HG03378 (cell line): ENCODE results near the gene TBK1.
A peak's percentile ranks its signal among the peaks of the same experiment; 100 is the strongest.

Source experiments
- ATAC-seq: cut with Tn5 transposase; IDR thresholded peaks from one replicate; pipeline ENCODE4 v1.9.1; 2021; ENCODE audit warnings: mild to moderate bottlenecking, moderate library complexity; ENCODE audit not compliant: unreplicated experiment

TBK1 gene

DNA sequence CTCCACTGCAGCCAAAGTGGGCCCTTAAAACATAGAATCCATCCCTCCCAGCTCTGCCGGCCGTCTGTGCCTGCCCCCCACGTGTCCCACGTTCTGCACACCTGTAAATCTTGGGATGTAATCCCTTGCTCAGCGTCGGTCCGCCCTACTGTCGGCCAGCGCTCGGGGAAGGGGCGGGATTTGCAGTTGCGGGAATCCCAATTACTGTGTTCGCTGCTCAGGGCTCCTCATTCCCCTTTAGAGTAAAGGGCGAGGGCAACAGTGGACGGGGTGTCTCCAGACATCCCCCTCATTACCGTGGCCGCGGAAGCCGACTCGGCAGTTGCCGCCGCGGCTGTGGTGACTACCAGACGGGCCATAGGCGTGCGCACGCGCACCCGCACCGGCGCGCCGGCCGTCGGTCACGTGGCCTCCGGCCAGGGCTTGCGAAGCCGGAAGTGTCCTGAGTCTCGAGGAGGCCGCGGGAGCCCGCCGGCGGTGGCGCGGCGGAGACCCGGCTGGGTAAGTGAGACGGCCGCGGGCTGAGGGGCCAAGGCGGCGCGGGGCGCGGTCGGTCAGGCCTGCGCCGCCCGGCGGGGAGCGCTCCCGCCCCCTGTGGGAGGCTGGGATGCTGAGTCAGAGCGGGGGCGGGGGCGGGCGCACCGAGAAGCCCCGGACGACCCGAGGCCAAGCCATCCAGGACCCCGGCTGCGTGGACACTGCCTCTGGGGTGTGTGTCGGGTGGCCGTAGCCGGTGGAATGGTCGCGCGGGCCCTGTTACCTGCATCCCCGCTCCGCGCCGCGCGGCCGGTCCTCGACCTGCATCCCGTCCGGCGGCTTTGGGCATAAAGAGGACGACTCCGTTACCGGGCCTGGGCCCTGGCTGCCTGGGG lies at the start of gene TBK1:
TBK1 (plus strand) TSS at position 434 of the 872 bp plus-strand sequence. CDS start 3,751 bp downstream, outside the sequence.
- peak; percentile 66 for ATAC-seq

DNA sequence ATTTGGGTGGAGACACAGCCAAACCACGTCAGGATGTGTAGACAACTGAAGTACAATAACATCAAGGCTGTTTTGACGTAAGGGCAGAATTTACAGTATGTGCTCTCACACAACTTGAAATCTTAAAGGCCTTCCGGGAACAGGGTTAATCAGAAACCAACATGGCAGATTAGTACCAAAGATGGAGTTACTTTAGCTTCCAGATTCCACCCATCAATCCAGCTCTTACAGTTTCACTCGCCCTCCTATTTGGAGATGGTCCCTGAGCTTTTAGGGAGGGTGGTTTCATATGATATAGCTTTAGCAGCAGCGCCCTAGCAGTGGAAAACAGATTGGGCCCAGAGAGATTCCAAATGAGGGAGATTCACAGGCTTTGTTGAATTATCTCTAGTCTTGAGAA lies 49.7 kb upstream of the TBK1 start:
- ATAC-seq: no peak

DNA sequence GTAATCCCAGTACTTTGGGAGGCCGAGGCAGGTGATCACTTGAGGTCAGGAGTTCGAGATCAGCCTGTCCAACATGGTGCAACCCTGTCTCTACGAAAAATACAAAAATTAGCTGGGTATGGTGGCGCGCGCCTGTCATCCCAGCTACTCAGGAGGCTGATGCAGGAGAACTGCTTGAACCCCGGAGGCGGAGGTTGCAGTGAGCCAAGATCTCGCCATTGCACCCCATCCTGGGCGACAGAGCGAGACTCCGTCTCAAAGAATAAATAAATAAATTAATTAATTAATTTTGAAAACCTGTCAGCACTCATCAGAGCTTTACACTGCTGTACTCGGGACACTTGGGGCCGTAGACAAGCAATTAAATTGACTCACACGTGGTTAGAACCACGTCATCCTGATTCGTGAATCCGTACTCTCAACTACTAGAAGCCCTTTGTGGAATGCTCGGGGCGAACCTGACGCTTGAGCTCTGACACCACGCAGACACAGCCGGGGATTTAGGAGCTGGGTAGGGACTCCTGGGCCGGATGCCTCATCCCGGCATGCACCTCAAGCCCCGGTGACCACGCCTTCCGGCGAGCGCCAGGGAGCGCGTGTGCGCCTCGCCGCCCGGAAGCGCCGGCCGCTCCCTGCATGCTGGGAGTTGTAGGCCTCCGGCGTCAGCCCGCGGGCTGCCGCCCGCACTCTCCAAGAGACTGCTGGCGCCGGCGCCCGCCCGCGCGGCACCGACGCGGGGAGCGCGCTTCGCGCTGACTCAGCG lies 48.0 kb upstream of the TBK1 start, which contains the start of gene XPOT:
XPOT (plus strand) TSS at position 686 of the 763 bp plus-strand sequence. CDS start 5,644 bp downstream, outside the sequence.
- ATAC-seq: peak; percentile 94

DNA sequence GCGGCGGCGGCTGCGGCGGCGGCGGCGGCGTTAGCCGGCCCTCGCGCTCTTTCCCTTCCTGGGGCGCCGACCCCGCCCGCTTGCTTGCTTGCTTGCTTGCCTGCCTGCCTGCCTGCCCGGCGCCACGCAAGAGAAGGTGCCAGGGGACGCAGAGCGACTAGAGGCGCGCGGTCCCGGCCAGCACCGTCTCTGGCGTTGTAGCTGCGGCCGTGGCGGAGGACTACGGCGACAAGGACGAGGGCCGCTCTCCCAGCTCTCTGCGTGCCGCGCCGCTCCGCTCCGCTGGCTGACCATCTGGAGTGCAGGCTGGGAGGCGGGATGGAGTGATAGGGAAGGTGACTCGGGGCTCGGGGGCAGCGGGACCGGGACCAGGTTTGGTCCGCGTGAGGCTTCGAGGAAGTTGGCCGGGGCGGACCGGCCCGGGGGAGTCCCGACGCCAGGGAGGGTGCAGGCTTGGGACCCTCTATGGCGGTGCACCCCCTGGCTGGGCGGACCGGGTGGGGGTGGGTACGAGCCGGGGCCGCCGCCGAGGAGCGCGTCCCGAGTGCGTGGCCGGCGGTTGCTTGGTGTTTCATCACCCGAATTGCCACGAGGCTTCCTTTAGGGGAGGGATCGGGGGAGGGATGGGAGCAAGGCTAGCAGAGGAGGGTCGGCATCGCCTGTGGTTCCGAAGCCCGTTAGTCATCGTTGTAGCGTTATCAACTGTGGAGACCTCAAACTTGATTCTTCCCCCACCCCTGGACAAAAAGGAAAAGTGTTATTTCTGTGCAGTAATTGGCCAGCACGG lies 47.3 kb upstream of the TBK1 start:
- peak; percentile 29 for ATAC-seq

GRCh38 chr12:64407342-64408223 lies 44.3 kb upstream of the TBK1 start:
- no peak for ATAC-seq

DNA sequence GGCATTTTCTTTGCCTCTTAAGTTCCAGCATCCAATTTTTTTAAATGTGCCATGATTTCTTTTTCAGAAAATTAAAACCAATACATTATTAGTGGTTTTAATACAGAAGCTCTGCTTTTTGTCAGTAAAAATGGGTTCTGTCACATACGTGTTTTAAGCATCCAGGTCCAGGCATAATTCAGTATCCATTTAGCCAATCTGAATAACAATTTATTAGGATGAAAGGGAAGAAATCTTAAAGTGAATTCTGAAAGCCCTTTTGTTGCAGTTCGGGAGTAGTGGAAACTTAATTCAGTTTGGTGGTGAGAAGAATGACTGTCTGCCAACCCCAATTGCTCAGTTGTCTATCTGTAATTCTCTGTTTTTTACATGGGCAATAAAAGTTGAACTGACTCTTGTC lies 40.5 kb upstream of the TBK1 start:
- no peak for ATAC-seq

DNA sequence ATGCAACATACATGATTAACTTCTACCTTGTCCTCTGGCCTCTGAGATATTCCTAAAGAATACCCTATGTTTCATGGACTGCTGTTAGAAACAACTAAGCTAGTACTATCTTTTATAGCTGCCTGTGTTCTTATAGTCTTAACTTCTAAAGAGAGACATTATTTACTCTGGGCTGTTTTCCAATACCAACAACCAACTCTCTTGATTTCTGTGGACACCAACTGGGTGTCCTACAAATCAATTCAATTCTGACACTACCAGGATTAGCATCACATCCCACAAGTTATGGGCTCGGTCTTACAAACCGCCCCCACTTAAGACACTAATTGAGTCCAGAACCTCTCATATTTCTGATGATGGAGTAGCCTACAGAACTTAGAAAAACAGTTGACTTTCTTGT lies 39.5 kb upstream of the TBK1 start:
- ATAC-seq: no peak

DNA sequence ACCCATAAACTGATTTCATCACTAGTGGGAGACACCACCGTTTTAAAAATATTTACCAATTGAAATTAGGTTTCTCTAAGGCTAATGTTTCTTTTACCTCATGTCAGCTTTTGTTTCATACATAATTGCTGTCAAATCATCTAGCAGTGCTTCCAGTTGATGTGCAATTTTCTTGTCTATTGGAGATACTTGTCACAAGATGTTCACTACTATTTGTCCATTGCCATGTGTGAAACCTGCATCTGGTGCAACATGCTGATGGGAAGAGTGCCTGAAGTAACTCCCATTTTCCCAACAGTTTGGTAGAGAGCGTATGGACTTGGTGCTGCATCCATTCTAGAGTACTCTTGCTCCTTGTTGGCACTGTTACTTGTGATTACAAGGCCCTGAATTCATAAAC lies 38.0 kb upstream of the TBK1 start:
- ATAC-seq: no peak

DNA sequence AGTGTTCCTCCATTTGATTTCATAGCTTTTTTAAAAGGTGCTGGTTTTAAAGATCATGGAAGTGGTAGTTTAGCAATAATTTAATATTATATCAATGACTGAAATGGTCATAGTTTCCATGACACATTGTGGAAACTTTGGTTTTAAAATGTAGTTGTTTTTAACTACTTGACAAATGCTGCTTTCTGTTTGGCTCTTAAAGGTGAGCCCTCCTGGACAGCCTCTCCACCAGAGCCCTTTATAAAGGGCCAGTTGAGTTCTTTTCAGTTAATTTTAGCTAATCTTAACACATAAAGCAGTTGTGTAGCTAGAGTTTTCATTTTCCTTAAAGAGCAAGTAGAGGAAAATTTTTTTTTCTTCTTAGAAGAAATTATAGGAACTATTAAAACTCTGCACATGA lies 33.7 kb upstream of the TBK1 start:
- no peak for ATAC-seq

- no peak for ATAC-seq
Measured at GRCh38 chr12:64419696-64420095, 32.2 kb upstream of the TBK1 start.

DNA sequence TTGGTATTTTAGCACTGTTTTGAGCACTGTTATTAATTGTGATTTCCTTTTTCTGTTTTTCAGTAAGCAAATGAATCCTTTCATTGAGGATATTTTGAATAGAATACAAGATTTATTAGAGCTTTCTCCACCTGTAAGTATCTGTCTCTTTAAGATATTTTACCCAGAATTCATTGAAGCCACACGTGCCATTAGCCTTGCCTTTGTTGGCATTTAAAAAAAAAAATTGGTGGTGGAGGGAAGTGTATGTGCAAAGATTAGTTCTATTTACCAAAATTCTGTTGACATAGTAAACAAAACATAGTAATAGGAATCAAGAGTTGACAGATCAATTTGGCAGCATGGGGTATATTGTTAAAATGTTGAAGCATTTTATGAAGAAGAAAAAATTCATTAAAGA lies 23.9 kb upstream of the TBK1 start:
- ATAC-seq: no peak

DNA sequence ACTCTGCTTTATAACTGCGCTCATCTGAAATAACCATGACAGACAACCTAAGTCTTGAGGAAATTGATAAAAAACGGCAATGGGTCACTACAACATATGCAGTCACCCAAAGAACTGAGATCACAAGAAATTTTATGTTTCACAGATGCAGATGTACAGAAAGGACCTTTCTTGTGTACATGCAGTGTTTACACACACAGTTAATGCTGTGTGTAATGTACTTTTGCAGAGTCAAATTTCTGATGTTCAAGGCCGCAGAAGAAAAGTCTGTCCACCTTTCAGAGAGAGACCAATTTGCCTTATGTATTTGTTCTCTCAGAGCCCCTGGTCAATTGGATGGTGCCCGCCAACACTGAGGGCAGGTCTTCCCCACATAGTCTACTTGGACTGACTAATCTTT lies 23.0 kb upstream of the TBK1 start:
- ATAC-seq: no peak

GRCh38 chr12:64430886-64431285 lies 21.0 kb upstream of the TBK1 start:
- ATAC-seq: no peak

DNA sequence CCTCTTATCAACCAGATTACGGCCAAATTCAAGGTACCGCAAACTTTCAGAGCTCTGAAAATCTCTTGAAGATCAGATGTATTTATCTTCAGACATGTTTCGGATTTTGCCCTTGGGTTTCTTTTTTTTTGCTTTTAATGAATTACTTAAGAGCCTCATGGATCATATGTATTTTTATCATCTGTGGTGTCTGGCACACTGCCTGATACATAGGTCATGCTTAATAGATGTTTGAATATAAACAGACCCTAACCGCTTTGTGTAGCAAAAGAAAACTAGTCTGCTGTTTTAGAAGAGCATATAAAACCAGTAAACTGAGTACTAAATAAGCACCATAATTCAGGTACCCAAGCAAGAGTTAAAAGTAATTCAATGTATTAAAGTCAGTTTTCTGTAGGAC lies 20.1 kb upstream of the TBK1 start:
- no peak for ATAC-seq

- no peak for ATAC-seq
Measured at GRCh38 chr12:64433915-64434314, 18.0 kb upstream of the TBK1 start.

- ATAC-seq: no peak
Measured at GRCh38 chr12:64440100-64440499, 11.8 kb upstream of the TBK1 start.

- ATAC-seq: no peak
Measured at GRCh38 chr12:64445490-64445889, 6.4 kb upstream of the TBK1 start.

- ATAC-seq: no peak
Measured at GRCh38 chr12:64446295-64446694, 5.6 kb upstream of the TBK1 start.

GRCh38 chr12:64450057-64450640 lies 1.8 kb upstream of the TBK1 start:
- peak; percentile 29 for ATAC-seq
